Retinal pigment epithelial cell (primary cell): ENCODE measurements around the gene TMEM11.
"Not testable (repeated sequence)": the region's sequence is repeated elsewhere in the genome, so short reads cannot be mapped to it uniquely, and the experiment has no call there.

Experiments used
- DNase-seq: peaks from one replicate; pipeline ENCODE4 v3.0.0-alpha.2; 2010; ENCODE audit warnings: low read depth
- H3K4me3 ChIP-seq: 2 replicates; pipeline ENCODE4 v1.5.1; 2011; ENCODE audit warnings: mild to moderate bottlenecking, low read length, control low read depth, moderate library complexity
- TF ChIP-seq, protein P1 (sequence below): conservative IDR thresholded peaks from 2 replicates; pipeline ENCODE4 v1.5.1; 2011; ENCODE audit warnings: low read depth, low read length, control low read depth, inconsistent platforms

Gene TMEM11

DNA sequence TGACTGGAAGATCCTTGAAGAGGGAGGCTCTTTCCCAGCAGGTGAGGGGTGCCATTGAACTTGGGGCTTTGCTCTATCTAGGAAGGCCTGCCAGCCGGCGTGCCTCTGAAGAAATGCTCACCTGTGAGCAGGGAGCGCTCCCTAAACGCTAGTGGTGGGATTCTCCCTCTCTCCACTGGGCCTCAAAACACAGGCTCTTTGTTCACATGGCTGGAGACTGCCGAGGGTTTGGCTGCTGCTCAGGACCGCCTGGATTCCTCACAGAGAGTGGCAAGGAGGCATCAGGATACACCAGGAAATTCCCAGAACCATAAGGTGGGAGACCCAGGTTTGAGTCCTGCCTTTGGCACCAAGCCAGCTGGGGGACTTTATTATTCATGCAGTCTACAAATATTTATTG lies 17.6 kb upstream of the TMEM11 start:
- no peak overlapping the region for H3K4me3 ChIP-seq
- TF ChIP-seq, protein P1, sequence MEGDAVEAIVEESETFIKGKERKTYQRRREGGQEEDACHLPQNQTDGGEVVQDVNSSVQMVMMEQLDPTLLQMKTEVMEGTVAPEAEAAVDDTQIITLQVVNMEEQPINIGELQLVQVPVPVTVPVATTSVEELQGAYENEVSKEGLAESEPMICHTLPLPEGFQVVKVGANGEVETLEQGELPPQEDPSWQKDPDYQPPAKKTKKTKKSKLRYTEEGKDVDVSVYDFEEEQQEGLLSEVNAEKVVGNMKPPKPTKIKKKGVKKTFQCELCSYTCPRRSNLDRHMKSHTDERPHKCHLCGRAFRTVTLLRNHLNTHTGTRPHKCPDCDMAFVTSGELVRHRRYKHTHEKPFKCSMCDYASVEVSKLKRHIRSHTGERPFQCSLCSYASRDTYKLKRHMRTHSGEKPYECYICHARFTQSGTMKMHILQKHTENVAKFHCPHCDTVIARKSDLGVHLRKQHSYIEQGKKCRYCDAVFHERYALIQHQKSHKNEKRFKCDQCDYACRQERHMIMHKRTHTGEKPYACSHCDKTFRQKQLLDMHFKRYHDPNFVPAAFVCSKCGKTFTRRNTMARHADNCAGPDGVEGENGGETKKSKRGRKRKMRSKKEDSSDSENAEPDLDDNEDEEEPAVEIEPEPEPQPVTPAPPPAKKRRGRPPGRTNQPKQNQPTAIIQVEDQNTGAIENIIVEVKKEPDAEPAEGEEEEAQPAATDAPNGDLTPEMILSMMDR: no peak
- DNase-seq: no peak

DNA sequence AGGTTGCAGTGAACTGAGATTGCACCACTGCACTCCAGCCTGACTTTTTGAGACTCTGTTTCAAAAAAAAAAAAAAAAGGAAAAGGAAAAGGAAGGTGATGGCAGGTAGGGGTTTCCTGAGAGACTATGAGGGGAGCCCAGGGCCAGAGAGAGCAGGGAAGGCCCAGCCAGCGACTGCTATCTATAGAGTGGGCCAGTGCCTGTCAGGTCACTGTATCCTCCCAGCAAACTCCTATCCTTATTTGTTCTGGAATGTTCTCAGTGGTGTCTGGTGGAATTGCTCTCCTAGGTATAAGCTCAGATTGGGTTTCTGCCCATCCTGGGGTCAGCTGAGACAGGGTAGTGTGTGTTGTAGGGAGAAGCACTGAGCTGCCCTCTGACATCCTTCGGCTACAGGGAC lies 14.9 kb upstream of the TMEM11 start:
- TF ChIP-seq, protein P1: no peak
- no peak overlapping the region for H3K4me3 ChIP-seq
- DNase-seq: no peak

DNA sequence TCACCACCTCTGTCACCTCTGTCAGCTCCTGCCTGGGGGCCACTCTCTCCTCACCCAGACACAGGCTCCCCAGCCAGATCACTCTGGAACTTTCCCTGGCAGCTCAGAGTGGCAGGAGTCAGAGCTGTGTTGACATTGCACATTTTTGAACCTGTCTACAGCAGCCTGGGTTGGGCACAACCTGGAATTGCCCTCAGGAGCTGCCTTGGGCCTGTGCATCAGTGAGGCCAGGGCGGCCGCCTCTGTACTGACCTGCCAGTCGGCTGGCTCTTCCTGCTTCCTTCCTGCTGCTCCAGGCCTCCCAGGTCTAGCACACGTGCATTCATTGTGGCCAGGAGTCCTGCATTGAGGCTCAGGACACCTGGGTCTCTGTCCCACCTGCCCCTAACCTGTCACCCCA lies 14.2 kb upstream of the TMEM11 start:
- TF ChIP-seq, protein P1: no peak
- no peak overlapping the region for H3K4me3 ChIP-seq
- no peak for DNase-seq

DNA sequence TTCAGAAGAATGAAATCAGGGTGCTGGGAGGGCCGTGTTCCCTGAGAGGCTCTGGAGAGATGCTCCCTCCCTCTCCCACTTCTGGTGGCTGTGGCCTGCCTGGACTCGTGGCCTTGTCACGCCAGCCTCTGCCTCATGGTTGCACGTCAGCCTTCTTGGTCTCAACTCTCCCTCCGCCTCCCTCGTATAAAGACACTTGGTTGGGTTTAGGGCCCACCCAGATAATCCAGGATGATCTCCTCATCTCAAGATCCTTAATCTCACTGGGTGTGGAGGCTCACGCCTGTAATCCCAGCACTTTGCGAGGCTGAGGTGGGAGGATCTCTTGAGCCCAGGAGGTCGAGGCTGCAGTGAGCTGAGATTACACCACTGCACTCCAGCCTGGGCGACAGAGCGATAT lies 13.3 kb upstream of the TMEM11 start:
- DNase-seq: not testable (repeated sequence)

DNA sequence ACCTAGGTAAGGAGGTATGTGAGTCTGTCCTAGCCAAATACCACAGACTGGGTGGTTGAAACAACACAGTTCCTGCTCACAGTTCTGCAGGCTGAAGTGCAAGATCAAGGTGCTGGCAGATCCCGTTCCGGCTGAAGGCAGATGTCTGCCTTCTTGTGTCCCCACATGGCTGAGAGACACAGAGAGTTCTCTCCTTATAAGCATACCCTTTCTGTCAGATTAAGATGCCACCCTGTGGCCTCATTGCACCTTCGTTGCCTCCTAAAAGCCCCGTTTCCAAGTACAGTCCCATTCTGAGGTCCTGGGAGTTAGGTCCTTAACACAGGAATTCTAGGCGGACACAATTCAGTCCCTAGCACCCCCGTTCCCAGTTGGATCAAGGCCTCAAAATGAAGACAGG lies 9.1 kb upstream of the TMEM11 start:
- H3K4me3 ChIP-seq: no peak overlapping the region
- TF ChIP-seq, protein P1: no peak
- DNase-seq: no peak

More for the DNA sequence above, 13.3 kb upstream of the TMEM11 start:
- H3K4me3 ChIP-seq: not testable (repeated sequence)

DNA sequence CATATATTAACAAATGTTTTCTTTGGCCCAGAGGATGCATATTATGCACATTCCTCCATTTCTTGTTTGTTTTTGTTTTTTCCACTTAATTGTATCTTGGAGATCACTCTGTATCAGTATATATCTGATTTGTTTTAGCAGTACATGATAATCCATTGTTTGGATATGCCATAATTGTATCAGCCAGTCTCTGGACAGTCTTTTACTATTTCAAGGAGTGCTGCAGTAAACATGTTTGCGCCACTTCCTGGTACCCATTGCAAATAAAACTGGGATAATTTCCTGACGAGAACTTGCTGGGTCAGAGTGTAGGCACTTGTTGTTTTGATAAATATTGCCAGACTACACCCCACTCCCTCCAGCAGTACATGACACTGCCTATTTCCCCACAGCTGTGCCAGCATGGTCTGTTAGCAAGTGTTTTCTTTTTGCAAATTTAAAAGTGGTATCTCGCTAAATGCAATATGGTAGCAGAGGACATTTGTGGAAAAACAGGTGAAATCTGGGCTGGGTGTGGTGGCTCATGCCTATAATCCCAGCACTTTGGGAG lies 4.9 kb upstream of the TMEM11 start:
- TF ChIP-seq, protein P1: no peak
- DNase-seq: no peak
- no peak overlapping the region for H3K4me3 ChIP-seq

DNA sequence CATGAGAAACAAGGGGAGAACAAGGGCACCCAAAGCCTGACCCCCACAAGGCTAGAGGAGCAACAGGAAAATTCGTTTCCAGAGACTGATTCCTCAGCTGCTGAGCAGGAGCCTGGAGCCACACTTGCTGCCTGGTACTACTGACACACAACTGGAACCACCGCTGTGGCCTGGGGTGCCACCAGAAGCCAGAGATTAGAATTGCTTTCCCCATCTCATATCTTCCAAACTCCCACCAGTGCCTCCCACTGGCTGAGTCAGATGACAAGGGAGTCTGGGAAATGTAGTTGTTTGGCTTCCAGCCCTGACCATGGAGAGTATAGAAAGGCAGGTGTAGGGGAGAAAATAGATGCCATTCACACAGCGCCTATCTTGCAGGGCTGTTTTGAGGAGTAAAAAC lies 4.1 kb upstream of the TMEM11 start:
- TF ChIP-seq, protein P1: no peak
- DNase-seq: no peak
- H3K4me3 ChIP-seq: no peak overlapping the region

DNA sequence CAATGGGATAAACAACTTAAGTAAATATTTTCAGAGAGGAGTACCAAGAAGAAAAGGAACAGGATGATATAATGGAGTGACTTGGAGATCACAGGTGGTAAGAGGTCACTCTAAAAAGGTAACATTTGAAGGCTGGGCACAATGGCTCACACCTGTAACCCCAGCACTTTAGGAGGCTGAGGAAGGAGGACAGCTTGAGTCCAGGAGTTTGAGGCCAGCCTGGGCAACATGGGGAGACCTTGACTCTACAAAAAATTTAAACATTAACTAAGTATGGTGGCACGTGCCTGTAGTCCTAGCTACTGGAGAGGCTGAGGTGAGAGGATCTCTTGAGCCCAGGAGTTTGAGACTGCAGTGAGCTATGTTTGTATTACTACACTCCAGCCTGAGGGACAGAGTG lies 3.4 kb upstream of the TMEM11 start:
- H3K4me3 ChIP-seq: no peak overlapping the region
- DNase-seq: no peak
- TF ChIP-seq, protein P1: no peak
